ENCODE measurements around the gene C1orf116.

C1orf116 gene

DNA sequence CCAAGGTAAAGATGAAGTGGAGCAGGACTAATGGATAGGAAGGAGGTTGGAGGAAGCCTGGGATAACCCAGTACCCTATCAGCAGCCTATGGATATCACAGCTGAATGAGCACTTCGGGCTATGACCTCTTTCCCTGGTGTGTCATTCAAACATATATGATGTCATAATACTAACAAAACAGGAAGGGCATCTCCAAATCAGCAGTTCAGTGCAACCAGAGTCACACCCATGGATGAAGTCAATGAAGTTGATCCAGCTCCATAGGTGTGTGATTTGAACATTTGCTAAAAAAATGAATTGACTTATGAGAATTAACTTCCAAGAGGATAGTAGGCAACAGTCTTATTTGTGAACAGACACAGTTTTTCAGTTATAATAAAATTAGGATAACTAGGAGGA is 1.7 kb upstream of the C1orf116 start:
- DNase-seq: no peak

DNA sequence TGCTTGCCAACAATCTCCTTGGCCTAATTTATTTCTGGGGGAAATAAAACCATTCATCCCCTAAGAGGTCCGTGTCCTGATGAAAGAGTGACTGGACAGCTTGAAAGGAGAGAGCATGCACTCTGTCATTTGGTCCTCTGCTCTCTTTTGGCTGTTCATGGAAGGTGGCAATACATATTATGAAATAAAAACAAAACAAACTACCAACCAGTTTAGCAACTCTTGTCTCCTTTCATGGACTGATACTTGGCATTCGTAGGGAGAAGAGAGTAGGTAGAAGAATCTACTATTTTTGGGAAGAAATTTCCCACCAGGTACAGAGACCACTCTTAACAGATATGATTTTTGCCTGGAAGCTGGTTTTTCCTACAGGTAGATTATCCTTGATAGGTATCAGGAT is 746 bp upstream of the C1orf116 start:
- no peak for DNase-seq

DNA sequence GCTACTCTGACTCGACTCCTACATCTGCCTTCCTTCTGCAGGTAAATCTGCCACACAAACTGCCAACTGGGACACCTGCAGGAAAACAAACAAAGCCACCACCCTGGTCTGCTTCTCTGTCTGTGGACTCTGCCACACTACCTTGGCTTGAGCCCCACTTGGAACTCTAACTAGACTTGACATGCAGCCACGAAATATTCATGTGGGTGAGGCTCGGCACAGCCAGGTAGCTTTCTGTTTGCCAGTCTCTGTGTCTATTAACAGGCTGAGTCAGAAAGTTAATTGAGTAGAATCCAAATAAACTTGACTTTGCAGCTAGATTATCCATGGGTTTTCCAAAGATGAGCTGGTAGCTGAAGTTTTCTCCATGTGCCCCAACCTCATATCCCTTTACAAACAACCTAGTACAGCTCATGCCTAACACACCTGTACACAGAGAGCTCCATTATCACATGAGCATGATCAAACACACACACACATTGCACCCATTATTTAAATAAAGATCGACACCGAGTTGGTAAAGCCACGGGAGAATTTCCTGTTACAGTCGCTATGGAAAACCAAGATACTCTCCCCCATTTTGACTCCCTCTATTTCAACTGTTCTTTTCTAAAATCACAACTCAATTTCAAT is 808 bp downstream of the C1orf116 start:
- no peak for DNase-seq

DNA sequence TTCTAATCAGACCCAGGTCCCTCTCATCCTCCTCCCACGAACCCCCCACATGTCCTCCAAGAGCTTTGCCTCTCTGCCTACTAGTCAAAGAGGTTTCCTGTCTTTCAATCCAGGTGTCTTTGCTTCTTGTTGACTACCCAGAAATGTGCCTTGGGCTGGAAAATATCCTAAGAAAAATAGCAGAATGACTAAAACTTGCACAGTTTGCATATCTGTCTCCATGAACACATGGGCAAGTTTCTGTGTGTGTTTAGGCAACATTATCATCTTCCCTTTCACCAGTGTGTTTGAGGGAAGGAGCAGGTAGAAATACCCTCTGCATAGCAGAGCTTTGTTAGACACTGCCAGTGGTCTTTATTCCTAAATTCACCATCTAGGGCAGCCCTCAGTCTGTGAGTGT is 1.5 kb downstream of the C1orf116 start:
- DNase-seq: no peak

DNA sequence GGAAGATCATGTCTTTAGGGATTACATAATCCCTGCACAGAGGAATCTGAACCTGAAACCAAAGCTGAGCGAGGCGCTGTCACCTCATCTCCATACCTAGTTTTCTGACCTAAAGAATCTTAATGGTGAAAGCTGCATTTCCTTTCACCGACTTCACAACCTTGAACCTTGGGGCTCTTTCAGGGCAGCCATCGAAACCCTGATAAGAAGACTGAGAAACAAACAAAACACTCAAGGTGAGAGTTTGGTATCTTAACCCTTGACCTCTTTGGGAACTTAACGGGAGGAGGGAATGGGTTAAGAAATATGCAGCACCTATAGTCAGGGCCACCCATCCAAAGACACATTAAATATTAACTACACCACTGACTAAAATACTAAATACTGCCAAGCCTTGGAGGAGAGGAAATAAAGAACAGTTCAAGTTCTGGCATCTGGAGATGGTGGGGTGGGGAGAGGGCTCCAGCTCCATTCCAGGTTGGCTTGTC is 2.0 kb downstream of the C1orf116 start:
- no peak for DNase-seq

DNA sequence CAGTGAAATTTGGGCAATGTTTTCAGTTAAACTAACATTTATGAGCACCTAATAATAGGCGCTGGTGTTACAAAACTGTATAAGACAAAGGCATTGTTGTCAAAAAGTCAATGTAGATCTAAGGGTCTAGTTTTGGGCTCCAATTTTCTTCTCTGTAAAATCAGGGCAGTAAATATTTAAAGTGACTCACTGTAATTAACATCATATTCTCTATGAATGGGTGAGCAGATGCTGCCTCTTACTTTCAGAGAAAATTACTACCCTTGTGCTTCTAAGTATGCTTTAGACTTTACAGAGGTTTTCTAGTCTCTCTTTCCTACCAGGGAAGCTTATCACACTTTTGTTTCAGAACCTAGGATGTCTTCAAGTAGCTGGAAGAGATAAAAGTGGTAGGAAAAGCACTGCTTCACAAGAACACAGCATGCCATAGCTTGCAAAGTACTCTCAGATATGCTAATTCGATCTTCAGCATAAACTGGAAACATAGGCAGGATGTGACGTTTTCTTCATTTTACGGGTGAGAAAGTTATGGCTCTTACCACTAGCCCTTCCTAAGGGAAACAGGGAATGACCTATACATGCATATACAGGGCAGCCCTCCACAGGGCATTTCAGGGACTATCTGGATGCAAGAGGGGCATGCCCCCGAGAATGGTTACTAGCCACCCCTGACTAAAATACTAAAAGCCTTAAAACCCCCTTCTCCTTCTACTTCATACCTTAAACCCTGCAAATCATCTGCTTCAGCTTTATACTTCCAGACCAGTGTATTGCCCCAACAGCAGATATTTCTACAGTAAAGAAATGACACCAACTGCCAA is 2.6 kb downstream of the C1orf116 start:
- no peak for DNase-seq

DNA sequence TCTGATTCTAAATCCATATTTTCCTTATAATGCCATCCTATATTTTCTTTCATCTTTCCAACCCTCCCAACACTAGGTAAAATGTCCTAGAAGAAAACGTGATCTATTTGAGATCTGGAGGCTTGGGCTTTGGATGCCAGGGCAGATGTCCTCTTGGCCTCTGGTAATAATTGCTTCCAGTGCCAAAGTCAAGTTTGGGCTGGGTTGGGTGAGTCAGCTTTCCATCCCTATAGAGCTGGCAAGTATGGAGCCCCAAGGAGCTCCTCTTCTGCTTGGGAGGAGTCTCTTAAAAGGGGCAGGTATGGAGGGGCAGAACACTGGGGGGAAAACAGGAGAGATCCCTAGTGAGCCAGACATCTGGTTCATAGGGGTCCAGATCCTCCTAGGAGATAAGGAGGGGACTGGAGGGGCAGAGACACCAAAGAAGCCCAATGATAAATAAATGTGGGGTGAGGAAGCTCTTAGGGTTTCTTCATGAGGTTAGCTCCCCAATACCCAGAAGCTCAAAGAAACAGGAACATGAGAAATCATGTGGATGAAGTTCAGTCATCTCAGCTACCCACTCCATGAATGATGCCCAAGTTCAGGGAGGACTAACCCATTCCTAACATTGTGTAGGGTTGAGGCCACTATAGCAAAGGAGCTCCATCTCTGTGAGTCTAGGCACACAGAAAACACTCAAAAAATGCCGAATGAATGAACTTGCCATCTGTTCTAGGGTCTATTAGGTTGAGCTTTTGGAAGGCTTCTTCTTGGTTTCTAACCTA is 3.5 kb downstream of the C1orf116 start:
- no peak for DNase-seq

DNA sequence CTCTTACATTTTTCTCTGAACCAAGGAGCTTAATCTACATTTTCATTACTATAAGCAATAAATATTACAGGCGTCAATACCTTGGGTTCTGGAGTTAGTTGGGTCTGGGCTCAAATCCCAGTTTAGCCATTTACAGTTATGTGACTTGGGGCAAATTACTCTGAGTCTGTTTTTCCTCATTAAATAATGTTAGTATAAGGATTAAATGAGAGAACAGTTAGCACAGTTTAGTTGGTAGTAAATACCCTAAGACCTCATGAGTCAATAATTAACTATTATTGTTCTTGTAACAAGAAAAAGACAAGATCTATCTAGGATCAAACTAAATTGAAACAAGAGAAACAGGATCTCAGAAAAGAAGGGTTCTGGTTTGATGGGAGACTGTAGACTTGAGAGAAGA is 4.6 kb downstream of the C1orf116 start:
- no peak for DNase-seq

DNA sequence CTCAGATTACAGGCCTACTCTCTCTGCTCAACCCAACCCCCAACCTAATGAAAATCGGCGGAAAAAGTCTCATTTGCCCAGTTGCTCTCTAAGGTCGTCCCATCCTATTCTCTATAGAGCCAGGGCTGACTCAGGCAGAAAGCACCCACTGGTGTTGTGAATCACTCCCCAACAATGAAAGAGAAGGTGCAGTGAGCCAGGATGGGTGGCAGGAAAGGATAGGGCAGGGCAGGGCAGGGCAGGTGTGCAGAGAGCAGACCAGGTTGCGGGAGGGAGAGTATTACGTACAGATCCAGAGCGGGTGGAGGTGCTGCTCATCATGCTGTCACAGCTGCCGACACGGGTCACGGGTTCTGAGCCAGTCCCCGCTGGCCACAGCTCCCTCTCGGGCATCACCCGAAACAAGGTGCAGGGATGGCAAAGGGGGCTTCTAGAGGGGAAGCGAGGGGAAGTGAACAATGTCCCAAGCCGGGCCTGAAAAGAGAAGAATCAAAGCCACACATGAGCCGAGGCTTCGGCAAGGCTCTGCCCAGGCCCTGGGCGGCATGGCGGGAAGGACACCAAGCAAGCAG is 5.3 kb downstream of the C1orf116 start:
- no peak for DNase-seq

DNA sequence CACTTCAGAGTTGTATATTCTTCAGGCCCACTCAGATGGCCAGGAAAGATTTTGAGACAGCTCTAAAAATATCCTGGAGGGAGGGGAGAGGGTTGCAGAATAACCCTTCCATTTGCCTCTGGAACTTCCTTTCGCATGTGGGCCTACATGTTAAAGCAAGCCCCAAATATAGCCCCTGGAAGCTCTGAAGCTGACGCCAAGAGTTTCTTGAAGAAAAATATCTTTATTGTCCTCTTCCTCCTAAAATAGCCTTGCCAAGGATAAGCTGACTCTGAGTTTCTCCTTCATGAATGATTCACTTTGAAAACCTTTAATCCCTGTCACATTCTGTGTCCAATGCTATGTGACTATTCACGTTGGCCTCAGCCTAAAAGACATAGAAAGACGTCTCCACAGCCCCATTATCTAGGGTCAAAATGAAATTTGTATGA is 6.4 kb downstream of the C1orf116 start:
- no peak for DNase-seq

DNA sequence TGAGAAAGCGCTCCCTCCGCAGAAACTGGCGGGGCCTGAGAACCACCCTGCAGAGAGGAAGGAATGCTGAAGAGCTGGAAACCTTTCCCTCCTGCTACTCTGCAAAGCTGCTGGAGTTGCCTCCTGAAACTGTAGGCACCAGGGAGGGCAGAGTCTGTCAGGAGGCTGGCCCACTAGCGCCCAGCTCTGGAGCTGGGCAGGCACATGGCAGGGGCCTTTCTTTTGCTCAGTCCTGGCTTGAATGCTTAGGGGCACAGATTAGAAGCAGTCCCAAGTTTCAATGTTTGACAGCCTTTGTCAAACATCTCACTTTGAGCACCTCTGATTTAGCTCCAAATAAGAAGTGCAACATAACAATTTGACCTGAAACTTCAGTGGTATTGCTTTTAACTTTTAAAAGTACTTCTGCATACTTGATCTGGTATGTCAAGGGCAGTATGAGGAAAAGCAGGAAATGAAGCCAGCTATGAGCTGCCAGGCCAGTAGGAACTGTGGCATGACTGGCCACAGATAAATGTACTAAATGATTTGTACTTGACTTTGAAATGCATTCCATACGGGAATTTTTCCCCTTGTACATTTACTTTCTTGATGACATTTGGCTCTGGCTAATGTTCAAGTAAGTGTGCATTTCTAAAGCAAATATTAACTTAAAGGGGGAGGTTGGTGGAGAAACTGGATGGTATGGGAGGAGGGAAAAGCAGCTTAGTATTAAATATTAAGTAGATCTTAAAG is 7.2 kb downstream of the C1orf116 start:
- DNase-seq: no peak

DNA sequence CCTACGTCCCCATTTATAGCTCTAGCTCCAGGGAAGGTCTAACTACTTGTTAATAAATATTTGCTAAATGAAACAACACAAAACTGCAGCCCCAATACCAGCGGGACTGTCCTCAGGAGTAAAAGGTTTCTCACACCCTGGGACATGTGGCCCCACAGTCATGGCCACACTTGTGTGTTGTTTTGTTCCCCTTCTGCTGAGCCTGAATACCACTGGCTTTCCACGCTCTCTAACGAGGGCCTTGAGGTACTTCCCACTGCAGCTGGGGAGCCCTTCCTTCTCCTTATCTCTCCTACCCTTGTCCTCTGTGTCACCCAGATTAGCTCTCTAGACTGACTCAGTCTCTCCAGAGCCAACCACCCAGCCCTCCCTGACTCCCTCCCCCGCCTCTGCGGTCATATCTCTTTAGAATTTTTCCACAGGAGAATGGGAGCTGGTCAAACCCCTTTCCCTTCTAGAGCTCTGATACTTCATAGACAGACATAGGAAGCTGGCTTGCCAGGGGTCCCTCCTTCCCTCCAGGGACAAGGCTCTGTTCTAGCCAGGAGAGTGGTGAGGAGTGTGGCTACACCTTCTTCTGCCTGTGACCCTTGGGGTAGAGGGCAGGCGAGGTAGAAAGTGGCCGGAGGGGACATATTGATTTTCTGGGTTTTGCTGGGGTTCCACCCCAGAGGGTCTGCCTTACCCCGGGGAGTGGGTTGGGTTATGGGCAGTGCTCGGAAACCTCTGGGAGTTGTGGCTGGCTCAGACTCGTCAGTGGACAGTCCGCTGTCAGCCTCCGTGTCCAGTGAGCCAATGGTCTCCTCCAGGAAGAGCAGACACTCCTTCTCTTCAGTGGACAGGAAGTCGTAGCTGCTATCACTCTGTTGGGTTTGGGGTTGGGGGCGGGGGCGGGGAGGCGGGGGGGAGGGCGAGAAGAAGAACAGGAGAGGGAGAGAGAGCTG is 8.1 kb downstream of the C1orf116 start:
- no peak for DNase-seq

DNA sequence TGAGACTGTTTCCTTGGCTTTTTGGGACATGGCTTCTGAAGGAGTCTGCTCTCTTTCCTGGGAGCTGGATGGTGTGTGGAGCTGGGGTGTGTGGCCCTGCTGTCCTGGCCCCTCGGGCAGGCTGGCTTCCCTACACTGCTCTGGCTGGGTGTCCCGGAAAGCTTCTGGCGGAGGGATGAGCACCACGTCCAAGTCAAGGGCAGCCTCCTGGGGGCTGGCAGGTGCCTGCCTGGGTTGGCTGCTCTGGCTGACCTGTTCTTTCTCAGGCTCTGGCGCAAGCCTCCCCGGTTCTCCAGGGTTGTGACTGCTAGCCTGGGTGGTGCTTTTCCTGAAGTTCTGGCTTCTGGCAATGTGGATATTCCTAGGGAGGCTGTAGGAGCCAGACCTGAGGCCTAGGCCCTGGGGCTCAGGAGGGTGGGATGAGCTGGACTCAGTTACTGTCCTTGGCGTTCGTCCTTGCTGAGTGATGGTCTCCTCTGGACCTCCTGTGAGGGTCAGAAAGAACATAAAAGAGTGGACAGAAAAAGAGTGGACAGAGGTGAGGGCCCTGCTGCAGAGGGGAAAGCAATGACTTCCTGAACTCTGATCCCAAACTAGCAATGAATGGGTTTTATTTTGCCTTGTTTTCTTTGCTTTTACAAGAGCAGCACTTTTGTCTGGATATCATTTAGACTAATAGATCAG is 9.4 kb downstream of the C1orf116 start:
- no peak for DNase-seq

DNA sequence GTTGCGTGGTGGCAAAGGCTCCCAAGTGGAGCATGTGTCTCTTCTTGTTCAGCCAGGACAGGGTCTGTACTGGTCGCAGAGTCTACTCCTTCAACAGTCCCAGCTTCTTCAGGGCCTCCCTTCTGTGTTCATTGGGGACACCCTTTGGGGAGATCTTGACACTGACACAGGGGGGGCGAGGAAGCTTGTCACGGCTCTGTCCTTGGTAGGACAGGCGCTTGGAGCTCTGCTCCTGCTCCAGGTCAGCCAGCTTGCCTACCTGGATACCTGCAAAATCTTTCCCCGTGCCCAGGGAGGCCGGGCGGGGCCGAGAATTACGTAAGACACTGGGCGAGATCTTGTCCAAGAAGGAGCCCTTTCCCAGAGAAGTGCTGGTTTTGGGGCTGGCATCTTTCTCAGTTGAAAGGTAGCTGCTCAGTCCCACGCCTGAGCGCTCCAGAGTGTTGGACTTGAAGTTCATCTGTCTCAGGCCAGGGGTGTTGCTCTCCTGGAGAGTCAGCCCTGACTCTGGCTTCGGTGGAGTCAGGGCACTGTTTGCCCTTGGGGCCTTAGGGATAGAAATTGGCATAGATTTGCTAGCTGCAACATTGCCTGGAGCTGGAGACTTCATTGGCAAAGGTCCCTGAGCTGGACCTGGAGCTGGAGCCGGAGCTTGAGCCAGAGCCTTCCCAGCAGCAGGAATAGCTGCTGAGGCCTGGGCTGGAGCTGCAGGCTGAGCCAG is 10.5 kb downstream of the C1orf116 start:
- no peak for DNase-seq

DNA sequence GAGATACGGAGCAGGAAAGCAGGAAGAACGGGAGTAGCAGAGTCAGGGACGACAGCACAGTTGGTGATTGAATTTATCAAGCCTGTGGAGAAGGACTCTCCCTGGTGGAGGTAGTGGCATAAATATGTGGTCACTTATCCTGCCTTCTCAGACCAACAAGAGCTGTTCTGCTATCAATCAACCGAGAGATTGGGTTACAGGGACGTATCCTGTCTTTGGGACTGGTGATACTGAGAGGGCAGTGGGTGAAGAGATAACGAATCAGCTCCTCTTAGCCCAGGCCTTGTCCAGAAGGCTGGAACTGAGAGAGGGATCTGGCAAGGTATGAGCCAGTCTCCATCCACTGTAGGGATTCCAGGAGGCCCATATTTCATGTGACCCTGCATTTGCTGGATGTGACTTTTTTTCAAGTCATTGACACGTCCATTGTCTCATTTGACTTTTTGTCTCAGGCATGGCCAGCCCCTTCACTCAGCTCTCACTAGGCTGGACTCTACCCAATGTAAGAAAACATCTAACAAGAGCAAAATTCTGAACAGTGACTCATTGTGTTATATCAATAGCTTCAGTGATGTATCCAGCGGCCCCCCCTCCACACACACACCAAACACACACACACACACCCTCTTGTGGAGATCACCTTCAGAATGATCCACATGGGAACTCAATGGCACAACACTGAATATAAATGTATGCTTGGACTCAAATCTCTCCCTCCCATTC is 11.3 kb downstream of the C1orf116 start:
- no peak for DNase-seq

DNA sequence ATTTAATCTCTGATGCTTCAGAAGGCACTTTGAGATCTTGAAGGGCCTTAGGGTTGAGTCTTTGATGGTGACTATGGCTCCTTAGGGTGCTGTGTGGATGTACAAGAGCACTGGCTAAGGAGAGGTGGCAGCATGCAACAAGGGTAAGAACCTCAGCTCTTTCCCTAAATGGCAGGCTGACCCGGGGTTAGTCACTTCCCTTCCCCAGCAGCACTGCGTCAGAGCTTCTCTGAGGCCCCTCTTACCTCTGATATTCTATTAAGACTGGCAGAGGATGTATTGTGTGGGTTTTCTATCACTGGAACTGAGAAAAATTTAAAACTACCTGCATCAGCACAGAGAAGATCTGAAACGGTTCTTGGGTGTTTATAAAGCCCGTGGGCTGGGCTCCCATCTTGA is 11.8 kb downstream of the C1orf116 start:
- no peak for DNase-seq

DNA sequence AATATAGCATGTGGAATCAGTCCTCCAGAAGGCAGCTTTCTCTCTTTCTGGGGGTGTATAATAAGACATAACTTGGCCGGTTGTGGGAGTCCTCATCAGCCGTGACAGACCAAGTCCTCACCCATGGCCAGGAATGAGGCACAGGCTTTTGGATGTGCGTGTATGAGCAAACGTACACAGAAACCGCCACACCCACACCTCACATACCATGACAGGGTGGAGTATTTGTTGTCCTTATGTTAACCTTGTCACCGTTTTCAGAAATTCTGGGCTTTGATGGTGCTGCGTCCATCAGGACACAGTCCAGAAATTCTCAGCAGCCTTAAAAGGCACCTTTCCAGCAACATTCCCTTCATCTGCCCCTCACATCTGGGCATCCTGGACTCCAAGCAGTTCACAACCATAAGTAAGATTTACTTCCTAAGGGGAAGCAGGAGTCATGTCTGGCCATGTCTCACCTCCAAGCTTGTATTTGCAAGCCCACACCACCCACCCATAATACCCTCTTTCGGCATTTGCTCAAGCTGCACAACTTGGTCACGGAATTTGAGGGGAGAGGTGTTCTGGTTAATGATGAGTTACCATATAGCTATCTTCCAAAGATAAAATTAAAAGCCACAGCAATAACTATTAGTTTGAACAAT is 12.4 kb downstream of the C1orf116 start:
- DNase-seq: no peak

DNA sequence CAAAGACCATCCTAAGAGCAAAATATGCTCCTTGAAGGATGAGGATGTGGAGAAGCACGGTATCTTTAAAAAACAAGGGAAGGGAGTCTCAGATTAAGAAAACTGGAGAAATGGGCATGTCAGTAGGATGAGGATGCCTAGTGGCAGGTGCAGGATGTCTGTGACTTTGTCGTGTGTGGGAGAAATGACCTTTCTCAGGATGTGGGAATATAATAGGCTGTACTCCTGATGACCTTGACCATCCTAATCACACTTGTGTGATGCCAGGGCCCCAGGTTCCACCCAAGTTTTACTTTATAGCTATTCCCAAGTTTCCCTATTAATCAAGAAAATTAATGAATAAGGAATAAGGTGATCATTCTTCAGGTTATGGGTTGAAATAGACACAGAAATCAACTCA is 12.9 kb downstream of the C1orf116 start:
- no peak for DNase-seq

DNA sequence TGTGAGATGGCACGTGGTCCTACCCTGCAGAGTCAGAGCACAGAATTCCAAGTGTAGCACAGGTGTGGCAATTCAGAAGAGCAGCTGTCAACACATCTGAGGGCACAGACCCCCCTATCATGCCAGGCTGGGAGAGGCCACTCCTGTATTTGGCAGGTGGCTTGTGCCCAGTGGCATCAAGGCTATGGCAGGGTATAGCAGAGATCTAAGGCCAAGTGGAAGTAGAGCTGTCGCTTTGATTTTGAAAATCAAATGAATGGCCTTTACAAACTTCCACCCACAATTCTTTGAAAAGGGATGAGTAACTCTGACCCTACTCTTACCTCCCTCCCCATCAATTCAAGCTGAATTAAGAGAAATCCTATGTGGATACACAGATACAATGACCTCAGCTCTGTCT is 13.4 kb downstream of the C1orf116 start:
- no peak for DNase-seq

Measured in activated CD4-positive, CD25-positive, alpha-beta regulatory T cell treated with anti-CD3 and anti-CD28 coated beads, Interleukin-2, amount 50 U/mL, for 72 hours (primary cell).